Epithelial cell of proximal tubule (primary cell): ENCODE results near the gene EIF2S1. TPM values are rescaled to one million over a fixed set of nuclear protein-coding genes. Genes with fewer than 3 reads are reported as not detected.

ENCODE experiments used
- DNase-seq: peaks from one replicate; pipeline ENCODE4 v3.0.0-alpha.2; 2011; ENCODE audit warnings: low read depth
- H3K4me3 ChIP-seq: 2 replicates; pipeline ENCODE4 v1.5.1; 2011; ENCODE audit warnings: low read depth, mild to moderate bottlenecking, low read length
- CTCF ChIP-seq: conservative IDR thresholded peaks from 2 replicates; pipeline ENCODE4 v1.5.1; 2012; ENCODE audit warnings: low read depth, mild to moderate bottlenecking, low read length
- total RNA-seq: library from RNA; depleted of rRNA; stranded (reverse); fragments of >200 nt; gene quantifications from 2 replicates; pipeline ENCODE4 v1.2.3, GENCODE V29; 2015

EIF2S1 gene
- total RNA-seq, 1 donor from 2014 or later: 175 TPM

DNA sequence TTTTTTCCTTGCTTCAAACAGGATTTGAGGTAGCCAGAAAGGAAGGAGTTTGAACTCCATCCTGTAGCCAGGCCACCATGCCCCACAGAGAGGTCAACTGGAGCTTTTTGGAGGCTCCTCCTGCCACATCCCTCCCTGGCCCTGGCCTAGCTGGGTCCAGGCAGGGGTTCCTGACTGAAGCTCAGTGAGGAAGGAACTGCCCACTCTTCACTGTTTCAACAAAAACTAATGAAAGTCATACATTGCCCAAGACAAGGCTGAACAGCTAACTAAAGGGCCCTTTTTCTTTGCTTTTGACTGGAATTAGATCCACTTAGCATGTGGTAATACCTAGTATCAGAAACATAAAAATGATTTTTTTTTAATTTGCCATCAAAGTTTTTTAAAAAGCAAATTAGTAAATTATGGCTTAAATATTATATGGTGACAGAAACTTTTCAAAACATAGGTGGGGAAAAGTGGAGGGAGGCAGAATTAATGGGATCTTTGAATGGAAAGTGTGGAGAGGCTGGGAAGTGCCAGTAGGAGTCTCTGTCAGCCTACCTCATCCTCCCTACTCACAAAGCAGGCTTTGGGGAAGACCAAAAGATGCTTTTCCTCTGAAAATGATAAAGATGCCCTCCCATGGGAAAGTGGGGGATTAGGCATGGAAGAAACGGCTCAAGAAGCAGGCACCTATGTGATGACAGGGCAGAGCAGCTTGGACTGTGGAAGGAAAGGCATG, 29.8 kb downstream of the EIF2S1 start:
- TF ChIP-seq CTCF: no peak
- DNase-seq: no peak
- no peak overlapping the region for H3K4me3 ChIP-seq

GRCh38 chr14:67391268-67391667, 31.1 kb downstream of the EIF2S1 start:
- no peak for DNase-seq
- TF ChIP-seq CTCF: no peak
- no peak overlapping the region for H3K4me3 ChIP-seq

- H3K4me3 ChIP-seq: no peak overlapping the region
- TF ChIP-seq CTCF: no peak
- no peak for DNase-seq
Observed at GRCh38 chr14:67392123-67392522, 32.0 kb downstream of the EIF2S1 start.

- no peak overlapping the region for H3K4me3 ChIP-seq
- no peak for DNase-seq
- TF ChIP-seq CTCF: no peak
Observed at GRCh38 chr14:67392800-67393199, 32.7 kb downstream of the EIF2S1 start.

GRCh38 chr14:67393689-67394088, 33.6 kb downstream of the EIF2S1 start:
- DNase-seq: no peak
- H3K4me3 ChIP-seq: no peak overlapping the region
- no peak for TF ChIP-seq CTCF

DNA sequence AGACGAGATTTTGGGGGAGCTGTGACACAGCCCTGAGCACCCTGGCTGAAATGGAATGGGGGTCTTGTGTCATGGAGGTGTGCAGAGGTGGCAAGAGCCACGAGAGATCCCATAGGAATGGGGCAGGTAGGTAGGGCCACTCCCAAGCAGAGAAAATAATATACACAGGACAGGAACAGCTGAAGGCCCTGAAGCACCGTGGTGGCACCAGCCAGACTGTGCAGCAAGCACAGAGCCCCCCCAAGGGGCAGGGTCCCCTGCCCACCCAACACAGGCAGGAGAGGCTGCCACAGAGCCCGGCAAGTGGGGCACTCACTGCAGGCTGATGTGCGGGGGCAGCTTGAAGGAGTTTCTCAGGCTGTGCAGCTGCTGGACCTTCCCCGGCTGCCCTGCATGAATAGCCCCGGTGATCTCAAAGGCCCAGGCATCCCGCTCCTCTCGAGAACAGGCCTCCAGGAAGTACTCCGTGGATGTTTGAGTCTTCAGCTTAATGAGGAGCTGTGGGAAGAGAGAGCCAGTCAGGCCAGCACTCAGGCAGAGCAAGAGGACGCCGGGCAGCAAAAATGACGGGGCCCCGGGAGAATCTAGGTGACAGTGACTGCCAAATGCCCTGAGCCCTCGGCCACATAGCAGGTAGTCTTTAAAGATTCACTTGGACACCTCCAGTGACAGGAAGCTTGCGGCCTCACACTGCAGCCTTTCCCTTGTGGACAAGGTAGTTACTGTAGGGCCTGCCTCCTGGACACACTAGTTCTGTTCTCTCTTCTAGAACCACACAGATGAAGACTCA, 35.2 kb downstream of the EIF2S1 start:
- no peak overlapping the region for H3K4me3 ChIP-seq
- no peak for DNase-seq
- TF ChIP-seq CTCF: no peak
